IPS DF 6.9 (cell line): ENCODE measurements around the gene ZC3H6.
"Not testable (repeated sequence)": the region's sequence is repeated elsewhere in the genome, so short reads cannot be mapped to it uniquely, and the experiment has no call there.

Experiments
- DNase-seq: peaks from one replicate; pipeline ENCODE4 v3.0.0-alpha.2; 2013; ENCODE audit warnings: low read depth, low spot score
- H3K27ac ChIP-seq: one replicate; pipeline ENCODE4 v1.5.1; 2013; ENCODE audit warnings: low read length, control low read depth
- H3K27me3 ChIP-seq: 2 replicates; pipeline ENCODE4 v1.6.1; 2013; ENCODE audit warnings: mild to moderate bottlenecking, low read length; ENCODE audit not compliant: control insufficient read depth, insufficient read depth
- H3K36me3 ChIP-seq: 2 replicates; pipeline ENCODE4 v1.6.1; 2013; ENCODE audit warnings: low read length; ENCODE audit not compliant: control insufficient read depth, insufficient read depth
- H3K4me1 ChIP-seq: 2 replicates; pipeline ENCODE4 v1.6.1; 2013; ENCODE audit warnings: low read length; ENCODE audit not compliant: control insufficient read depth, insufficient read depth
- H3K4me3 ChIP-seq: 2 replicates; pipeline ENCODE4 v1.5.1; 2013; ENCODE audit warnings: mild to moderate bottlenecking, low read length
- H3K9me3 ChIP-seq: 2 replicates; pipeline ENCODE4 v1.6.1; 2013; ENCODE audit warnings: low read length, inconsistent platforms; ENCODE audit not compliant: control insufficient read depth, insufficient read depth
- WGBS: extraction: QIAGEN DNeasy Blood & Tissue Kit; methylation state at CpG from one replicate; pipeline ENCODE4 v1.1.7; 2013; ENCODE audit warnings: mixed read lengths, missing lambda C conversion rate; ENCODE audit not compliant: insufficient read length, insufficient coverage; 5-methylcytosine and 5-hydroxymethylcytosine counted together

The ZC3H6 gene

DNA sequence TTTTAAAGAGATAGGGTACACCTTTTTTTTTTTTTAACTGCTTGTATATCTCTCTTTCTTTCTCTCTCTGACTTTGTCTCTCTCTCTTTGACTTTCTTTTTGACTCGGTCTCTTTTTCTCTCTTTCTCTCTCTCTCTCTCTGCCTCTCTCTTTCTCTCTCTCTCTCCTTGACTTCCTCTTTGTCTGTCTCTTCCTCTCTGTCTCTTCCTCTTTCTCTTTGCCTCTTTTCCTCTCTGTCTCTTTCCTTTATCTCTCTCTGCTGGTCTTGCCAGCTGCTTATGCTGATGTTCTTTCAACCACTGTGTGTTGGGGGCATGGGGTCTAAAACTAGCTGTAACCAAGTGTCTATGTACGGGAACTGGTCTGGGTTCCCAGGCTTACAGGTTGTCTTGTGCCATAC lies 76.9 kb downstream of the ZC3H6 start:
- WGBS: no CpG with 5 or more reads among the region's 2 CpGs
- H3K9me3 ChIP-seq: not testable (repeated sequence)

DNA sequence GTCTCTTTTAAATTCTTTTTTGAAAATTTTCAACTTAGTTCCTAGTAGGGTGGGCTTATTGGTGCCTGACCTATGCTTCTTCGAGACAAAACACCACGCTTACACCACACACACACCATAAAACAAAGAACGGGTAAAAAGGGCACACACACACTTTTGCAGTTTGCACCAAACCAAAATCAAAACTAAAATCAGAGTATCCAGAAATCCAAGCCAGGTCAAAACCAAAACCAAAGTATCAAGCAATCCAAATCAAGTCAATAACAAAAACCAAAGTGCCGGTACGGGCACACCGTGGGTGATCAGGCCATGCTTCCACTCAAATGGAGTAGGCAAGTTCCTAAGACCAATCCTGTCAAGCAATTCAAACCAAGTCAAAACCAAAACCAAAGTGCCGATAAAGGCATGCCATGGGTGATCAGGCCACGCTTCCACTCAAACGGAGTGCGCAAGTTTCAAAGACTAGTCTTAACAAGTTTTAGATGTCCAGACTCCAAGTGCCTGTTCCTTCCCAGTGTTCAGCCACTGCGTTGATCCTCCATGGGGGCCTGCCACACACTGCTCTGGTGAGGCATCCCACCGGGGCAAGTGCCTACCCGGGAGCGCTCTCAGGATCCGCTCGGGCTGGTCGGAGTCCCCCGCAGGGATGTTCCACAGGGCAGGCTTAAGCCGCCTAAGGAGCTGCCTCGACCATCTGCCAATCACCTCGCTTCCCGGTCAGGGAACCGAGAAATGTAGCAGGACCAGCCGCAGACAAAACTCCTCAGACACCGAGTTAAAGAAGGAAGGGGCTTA lies 77.6 kb downstream of the ZC3H6 start:
- H3K27ac ChIP-seq, H3K36me3 ChIP-seq, H3K27me3 ChIP-seq, H3K9me3 ChIP-seq, H3K4me1 ChIP-seq, H3K4me3 ChIP-seq, DNase-seq: not testable (repeated sequence)
- no CpG with 5 or more reads among the region's 25 CpGs for WGBS

More for the DNA sequence above, 76.9 kb downstream of the ZC3H6 start:
- H3K27me3 ChIP-seq, DNase-seq, H3K4me1 ChIP-seq, H3K27ac ChIP-seq, H3K36me3 ChIP-seq, H3K4me3 ChIP-seq: not testable (repeated sequence)

DNA sequence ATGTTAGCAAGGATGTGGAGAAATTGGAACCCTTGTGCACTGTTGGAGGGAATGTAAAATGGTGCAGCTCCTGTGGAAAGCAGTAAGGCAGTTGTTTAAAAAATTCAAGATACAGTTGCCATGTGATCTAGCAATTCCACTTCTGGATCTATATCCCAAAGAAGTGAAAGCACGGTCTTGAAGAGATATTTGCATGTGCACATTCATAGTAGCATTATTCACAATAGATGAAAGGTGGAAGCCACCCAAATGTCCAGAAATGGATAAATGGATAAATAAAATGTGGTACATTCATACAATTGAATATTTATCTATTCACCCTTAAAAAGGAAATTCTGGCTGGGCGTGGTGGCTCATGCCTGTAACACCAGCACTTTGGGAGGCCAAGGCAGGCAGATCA lies 78.9 kb downstream of the ZC3H6 start:
- WGBS: no CpG with 5 or more reads among the region's 2 CpGs
- not testable (repeated sequence) for H3K4me1 ChIP-seq, H3K27me3 ChIP-seq, DNase-seq, H3K36me3 ChIP-seq, H3K9me3 ChIP-seq, H3K4me3 ChIP-seq, H3K27ac ChIP-seq

DNA sequence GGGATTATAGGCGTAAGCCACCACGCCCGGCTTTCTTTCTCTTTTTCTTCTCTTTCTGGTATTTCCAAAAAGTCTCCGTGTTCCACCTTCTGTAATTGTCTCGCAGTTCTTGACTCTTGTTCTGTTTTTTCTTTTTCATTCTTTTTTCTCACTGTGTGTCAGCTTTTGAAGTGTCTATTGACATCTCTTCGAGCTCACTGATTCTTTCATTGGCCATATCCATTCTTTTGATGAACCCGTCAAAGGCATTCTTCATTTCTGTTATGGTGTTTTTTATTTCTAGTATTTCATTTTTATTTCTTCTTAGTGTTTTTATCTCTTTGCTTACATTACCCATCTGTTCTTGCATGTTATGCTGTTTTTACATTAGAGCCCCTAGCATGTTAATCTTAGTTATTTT lies 84.7 kb downstream of the ZC3H6 start:
- DNase-seq, H3K4me3 ChIP-seq, H3K4me1 ChIP-seq, H3K27me3 ChIP-seq, H3K27ac ChIP-seq, H3K36me3 ChIP-seq, H3K9me3 ChIP-seq: not testable (repeated sequence)
- WGBS: no CpG with 5 or more reads among the region's 7 CpGs
